H1 (cell line): Measurements from ENCODE around the gene KIF3B. TPM values are rescaled to one million over a fixed set of nuclear protein-coding genes. Genes with fewer than 3 reads are reported as not detected.
A peak's percentile ranks its signal among the peaks of the same experiment; 100 is the strongest.

Experiments used
- CTCF ChIA-PET: fragments of 300-600 bp; sonication (Branson Sonifier 250); formaldehyde crosslinking; loops from one replicate; lab custom pipeline; 2021; ENCODE audit not compliant: partially characterized antibody; lab: Charles Lee
- POLR2A ChIA-PET: fragments of 300-600 bp; sonication (Branson Sonifier 250); formaldehyde crosslinking; loops from one replicate; lab custom pipeline; 2021; ENCODE audit warnings: inconsistent platforms; ENCODE audit not compliant: partially characterized antibody; lab: Charles Lee
- DNase-seq, 2 experiments: peaks; one replicate each; pipeline versions ENCODE4 v3.0.0 to v3.0.0-alpha.2; 2010 to 2022; ENCODE audit warnings: low spot score in 2 of 2, low read depth in 1 of 2, mixed read lengths in 1 of 2
- FAIRE-seq: peaks from 2 replicates; lab custom pipeline; 2011; peaks lifted over from hg19 to GRCh38; lab: Jason Lieb, UNC
- H2AFZ ChIP-seq: 2 replicates; pipeline ENCODE4 v1.8.1; 2012; ENCODE audit warnings: low read length, inconsistent platforms
- H2AK5ac ChIP-seq: 2 replicates; pipeline ENCODE4 v1.6.1; 2013; ENCODE audit warnings: low read depth, low read length
- H2BK120ac ChIP-seq: replicated peaks from 2 replicates; pipeline ENCODE3; 2013; ENCODE audit warnings: low read depth, low read length, inconsistent platforms
- H2BK12ac ChIP-seq: 2 replicates; pipeline ENCODE4 v1.6.1; 2013; ENCODE audit warnings: low read depth, low read length
- H2BK15ac ChIP-seq: 2 replicates; pipeline ENCODE4 v1.6.1; 2013; ENCODE audit warnings: low read length
- H2BK20ac ChIP-seq: 2 replicates; pipeline ENCODE4 v1.6.1; 2013; ENCODE audit warnings: low read length
- H2BK5ac ChIP-seq: 2 replicates; pipeline ENCODE4 v1.6.1; 2013; ENCODE audit warnings: low read depth, low read length
- H3K14ac ChIP-seq: 2 replicates; pipeline ENCODE4 v1.6.1; 2013; ENCODE audit warnings: inconsistent platforms; ENCODE audit not compliant: insufficient read length
- H3K18ac ChIP-seq: 2 replicates; pipeline ENCODE4 v1.6.1; 2013; ENCODE audit warnings: low read length; ENCODE audit errors: extremely low read depth
- H3K23ac ChIP-seq: 2 replicates; pipeline ENCODE4 v1.6.1; 2013; ENCODE audit warnings: inconsistent platforms; ENCODE audit not compliant: insufficient read length
- H3K23me2 ChIP-seq: 2 replicates; pipeline ENCODE4 v1.6.1; 2013; ENCODE audit warnings: low read depth, low read length
- H3K27ac ChIP-seq: 2 replicates; pipeline ENCODE4 v1.6.1; 2011; ENCODE audit warnings: low read depth, low read length, inconsistent platforms
- H3K27me3 ChIP-seq, 4 experiments: replicated peaks in 1 of 4; 1 replicate in 1 of 4; 2 replicates in 3 of 4; pipeline versions ENCODE4 v1.6.1 to v1.8.1; 2011 to 2013; ENCODE audit warnings: low read length in 3 of 4, mild to moderate bottlenecking in 3 of 4, inconsistent platforms in 2 of 4, mixed read lengths in 2 of 4, moderate library complexity in 1 of 4; ENCODE audit not compliant: control insufficient read depth in 3 of 4, insufficient read depth in 3 of 4; ENCODE audit errors: extremely low read depth in 1 of 4
- H3K36me3 ChIP-seq, 4 experiments: 2 replicates each; pipeline versions ENCODE4 v1.6.1 to v1.8.1; 2011 to 2013; ENCODE audit warnings: mild to moderate bottlenecking in 4 of 4, low read length in 3 of 4, moderate library complexity in 2 of 4, control low read depth in 1 of 4, inconsistent platforms in 1 of 4; ENCODE audit not compliant: insufficient read depth in 4 of 4, control insufficient read depth in 2 of 4
- H3K4ac ChIP-seq: replicated peaks from 2 replicates; pipeline ENCODE3; 2013; ENCODE audit warnings: low read length, low read depth, mixed read lengths, inconsistent platforms; ENCODE audit not compliant: insufficient read length
- H3K4me1 ChIP-seq, 4 experiments: replicated peaks in 1 of 4; 1 replicate in 1 of 4; 2 replicates in 3 of 4; pipeline versions ENCODE4 v1.6.1 to v1.8.1; 2011 to 2013; ENCODE audit warnings: low read length in 3 of 4, inconsistent platforms in 2 of 4, mixed read lengths in 1 of 4; ENCODE audit not compliant: insufficient read depth in 4 of 4, control insufficient read depth in 3 of 4
- H3K4me2 ChIP-seq, 2 experiments: 2 replicates each; pipeline versions ENCODE4 v1.6.1 to v1.8.1; 2011 to 2013; ENCODE audit warnings: low read depth in 2 of 2, low read length in 2 of 2, control low read depth in 1 of 2, inconsistent platforms in 1 of 2, mild to moderate bottlenecking in 1 of 2; ENCODE audit not compliant: insufficient read depth in 1 of 2
- H3K4me3 ChIP-seq, 4 experiments: fragments of 200-600, 300-600 bp in 1 of 4; sonication (generic), shearing (Covaris generic), sonication (Bioruptor Twin) in 1 of 4; 2 replicates each; pipeline versions ENCODE4 v1.5.1 to v1.8.1; 2011 to 2016; ENCODE audit warnings: low read length in 4 of 4, low read depth in 3 of 4, control low read depth in 2 of 4, inconsistent platforms in 2 of 4, mild to moderate bottlenecking in 2 of 4, mixed read lengths in 1 of 4, moderate library complexity in 1 of 4; ENCODE audit not compliant: insufficient read depth in 2 of 4; ENCODE audit errors: extremely low read depth in 1 of 4
- H3K56ac ChIP-seq: replicated peaks from 2 replicates; pipeline ENCODE3; 2013; ENCODE audit warnings: low read depth, mild to moderate bottlenecking, mixed read lengths, low read length, inconsistent platforms; ENCODE audit not compliant: insufficient read length
- H3K79me1 ChIP-seq: 2 replicates; pipeline ENCODE4 v1.6.1; 2013; ENCODE audit warnings: low read depth, low read length, control low read depth
- H3K79me2 ChIP-seq, 2 experiments: 2 replicates each; pipeline versions ENCODE4 v1.6.1 to v1.8.1; 2012 to 2013; ENCODE audit warnings: low read length in 2 of 2, mild to moderate bottlenecking in 2 of 2, inconsistent platforms in 1 of 2; ENCODE audit not compliant: insufficient read depth in 2 of 2, control insufficient read depth in 1 of 2
- H3K9ac ChIP-seq, 4 experiments: replicated peaks in 1 of 4; 1 replicate in 1 of 4; 2 replicates in 3 of 4; pipeline versions ENCODE4 v1.6.1 to v1.8.1; 2011 to 2013; ENCODE audit warnings: low read depth in 3 of 4, low read length in 3 of 4, control low read depth in 2 of 4, mild to moderate bottlenecking in 2 of 4, moderate library complexity in 2 of 4, inconsistent platforms in 1 of 4; ENCODE audit errors: extremely low read depth in 1 of 4
- H3K9me3 ChIP-seq, 2 experiments: 2 replicates each; pipeline versions ENCODE4 v1.6.1 to v1.8.1; 2012 to 2013; ENCODE audit warnings: mild to moderate bottlenecking in 2 of 2, moderate library complexity in 2 of 2, control low read depth in 1 of 2, inconsistent platforms in 1 of 2, low read depth in 1 of 2, low read length in 1 of 2, mixed read lengths in 1 of 2; ENCODE audit not compliant: insufficient read depth in 2 of 2
- H4K20me1 ChIP-seq, 2 experiments: replicated peaks in 1 of 2; 2 replicates each; pipeline versions ENCODE3 to v1.8.1; 2011 to 2013; ENCODE audit warnings: inconsistent platforms in 2 of 2, low read length in 2 of 2, mild to moderate bottlenecking in 1 of 2; ENCODE audit not compliant: insufficient read depth in 2 of 2, control insufficient read depth in 1 of 2
- H4K5ac ChIP-seq: 2 replicates; pipeline ENCODE4 v1.6.1; 2013; ENCODE audit warnings: low read length, low read depth, mixed read lengths, inconsistent platforms; ENCODE audit not compliant: insufficient read length
- H4K8ac ChIP-seq: 2 replicates; pipeline ENCODE4 v1.8.0; 2013; ENCODE audit warnings: mild to moderate bottlenecking, moderate library complexity, low read length, inconsistent platforms; ENCODE audit not compliant: insufficient read depth; ENCODE audit errors: extremely low read depth
- H4K91ac ChIP-seq: replicated peaks from 2 replicates; pipeline ENCODE3; 2013; ENCODE audit warnings: low read length, mixed read lengths, inconsistent platforms; ENCODE audit not compliant: insufficient read length
- BCL11A ChIP-seq, 2 experiments: IDR thresholded peaks; one replicate each; pipeline ENCODE4 v1.6.1; 2011; ENCODE audit warnings: low read depth in 2 of 2, low read length in 2 of 2, mild to moderate bottlenecking in 2 of 2
- GABPA ChIP-seq: IDR thresholded peaks from 2 replicates; pipeline ENCODE4 v1.6.1; 2011; ENCODE audit warnings: mild to moderate bottlenecking, low read length, moderate library complexity, borderline replicate concordance; ENCODE audit not compliant: insufficient read depth
- KDM1A ChIP-seq: fragments of 200-600, 300-600 bp; sonication (generic); IDR thresholded peaks from 2 replicates; pipeline ENCODE4 v1.7.1; 2016; ENCODE audit warnings: mild to moderate bottlenecking, low read length, borderline replicate concordance
- KDM4A ChIP-seq: IDR thresholded peaks from one replicate; pipeline ENCODE4 v1.7.1; 2012; ENCODE audit warnings: low read depth, mild to moderate bottlenecking, moderate library complexity, low read length, inconsistent platforms; ENCODE audit not compliant: severe bottlenecking
- PHF8 ChIP-seq: fragments of 200-600 bp; sonication (generic); conservative IDR thresholded peaks from 2 replicates; pipeline ENCODE4 v1.7.1; 2012; ENCODE audit warnings: low read depth, mild to moderate bottlenecking, inconsistent platforms, low read length, moderate library complexity
- SIN3A ChIP-seq, 2 experiments: IDR thresholded peaks in 1 of 2; conservative IDR thresholded peaks in 1 of 2; 2 replicates each; pipeline ENCODE4 v1.6.1; 2011 to 2012; ENCODE audit warnings: low read length in 2 of 2, improper control_type of control experiment in 1 of 2, low read depth in 1 of 2, mild to moderate bottlenecking in 1 of 2
- TCF12 ChIP-seq: IDR thresholded peaks from 2 replicates; pipeline ENCODE4 v1.6.1; 2011; ENCODE audit warnings: low read depth, mild to moderate bottlenecking, low read length
- WGBS, 2 experiments: shearing (Covaris generic) in 1 of 2; methylation state at CpG; one replicate each; pipeline versions ENCODE4 v1.1.6 to v1.1.7; 2013 to 2015; ENCODE audit warnings: low lambda C conversion rate in 2 of 2, mixed read lengths in 2 of 2, inconsistent platforms in 1 of 2, low coverage in 1 of 2, missing lambda C conversion rate in 1 of 2; ENCODE audit not compliant: insufficient replicate concordance in 2 of 2, insufficient coverage in 1 of 2, insufficient read length in 1 of 2; ENCODE audit errors: extremely low coverage in 1 of 2, missing lambda C conversion rate in 1 of 2; 5-methylcytosine and 5-hydroxymethylcytosine counted together
- long read RNA-seq, 2 experiments: library from RNA in 1 of 2; library from capped mRNA in 1 of 2; stranded (forward); transcript quantifications; one replicate each; pipeline ENCODE4 v2.0.0, GENCODE V29; 2021; ENCODE audit warnings: inconsistent platforms in 1 of 2
- polyA minus RNA-seq, 3 experiments: library from RNA; depleted of rRNA, polyadenylated mRNA; stranded (reverse); fragments of >200 nt; gene quantifications; 1 replicate in 2 of 3; 2 replicates in 1 of 3; pipeline ENCODE4 v1.2.3, GENCODE V29; 2011
- polyA plus RNA-seq, 7 experiments: library from polyadenylated mRNA; depleted of rRNA in 3 of 7; stranded (reverse) in 5 of 7; unstranded in 2 of 7; fragments of >200 nt in 5 of 7; fragments of 200-250 nt in 2 of 7; gene quantifications; 1 replicate in 5 of 7; 2 replicates in 1 of 7; 4 replicates in 1 of 7; pipeline versions ENCODE4 v1.2.1 to v1.2.3, GENCODE V29; 2011 to 2013; ENCODE audit warnings: missing spikeins in 2 of 7, mixed read lengths in 2 of 7
- total RNA-seq: library from RNA; stranded (reverse); fragmentation: NEBNext Ultra II Directional; extraction: Animal tissue kit (Norgen Biotek cat#: 25700); gene quantifications from 2 replicates; pipeline ENCODE4 v1.2.1, GENCODE V29; 2021

KIF3B gene
- 22.1 and 22.4 TPM in 2 replicates for total RNA-seq
- 7.3 and 10.1 TPM in 2 replicates for polyA plus RNA-seq (2011; rRNA removed)
- polyA plus RNA-seq (2011; cell fraction: cytosol; rRNA removed) = 10.7 TPM
- polyA plus RNA-seq (2011; cell fraction: nucleus; rRNA removed) = 11.7 TPM
- 12.0 to 19.2 TPM (median 14.7 TPM) in 4 replicates for polyA plus RNA-seq (2012, experiment 1 of 2)
- polyA plus RNA-seq (2012, experiment 2 of 2) = 1.1 TPM
- 15.2 TPM for polyA plus RNA-seq (2013, experiment 1 of 2)
- polyA plus RNA-seq (2013, experiment 2 of 2) = 14.7 TPM
- 20.8 and 24.1 TPM in 2 replicates for polyA minus RNA-seq (2011; rRNA and poly(A)+ RNA removed)
- 9.0 TPM for polyA minus RNA-seq (2011; cell fraction: cytosol; rRNA and poly(A)+ RNA removed)
- 17.9 TPM for polyA minus RNA-seq (2011; cell fraction: nucleus; rRNA and poly(A)+ RNA removed)
- long read RNA-seq, experiment 1, partial matches to known transcripts = 3 of 24 reads
- long read RNA-seq, experiment 1, other reads (novel, unspliced or antisense) = 21 of 24 reads
- long read RNA-seq, experiment 2, partial matches to known transcripts = 0 of 2 reads
- long read RNA-seq, experiment 2, other reads (novel, unspliced or antisense) = 2 of 2 reads

GRCh38 chr20:32277361-32278198, at the start of gene KIF3B:
TSS of gene KIF3B (plus strand) at chr20:32277651. CDS start at chr20:32309778, 32,127 bp downstream.
- Histone ChIP-seq H4K5ac (peak within 1 kb of the TSS; percentile 46), H3K23ac (no peak within 1 kb of the TSS)
- CTCF ChIA-PET = no interaction called here
- no peak for TF ChIP-seq BCL11A (IDR thresholded peaks at IDR 0.05; ENCODE audit: low read depth in 2 of 2, low read length in 2 of 2)
- no peak for TF ChIP-seq TCF12
- TF ChIP-seq PHF8 = peak; percentile 46; the same call in 1 of the 2 replicates
- TF ChIP-seq GABPA = peak; percentile 68; the same call in 1 of the 2 replicates
- TF ChIP-seq KDM4A = peak; percentile 92
- TF ChIP-seq SIN3A (conservative IDR thresholded peaks at IDR 0.05 in 1 of 2, IDR thresholded peaks at IDR 0.05 in 1 of 2; ENCODE audit: low read depth in 1 of 2, low read length in 2 of 2) = peak; percentile 93 to 96
- TF ChIP-seq KDM1A = peak; percentile 82

More at GRCh38 chr20:32277361-32278198, at the start of gene KIF3B:
- Histone ChIP-seq H3K4me1 (peaks cover 0 to 4% (median 0%) of the 10 kb centered on the region in 4 experiments; a peak in 3 of 7 replicates), H3K14ac (no peak within 1 kb of the TSS), H3K4me3 (peak within 1 kb of the TSS; percentile 70 to 87 (median 78)), H3K4me2 (peak within 1 kb of the TSS; percentile 47 to 80), H3K4ac (peak within 1 kb of the TSS; percentile 80), H2AK5ac (no peak within 1 kb of the TSS), H3K23me2 (peaks cover 8% of the 10 kb centered on the region; the same call in 1 of the 2 replicates), H3K79me1 (no peaks in the 10 kb centered on the region; the same call in 1 of the 2 replicates), H3K18ac (peak within 1 kb of the TSS; percentile 34; the same call in 1 of the 2 replicates), H2AFZ (peak within 1 kb of the TSS; percentile 100), H2BK5ac (peak within 1 kb of the TSS; percentile 27; the same call in 1 of the 2 replicates), H3K79me2 (no peaks in the 10 kb centered on the region), H2BK120ac (no peak within 1 kb of the TSS), H2BK20ac (no peak within 1 kb of the TSS), H2BK12ac (no peak within 1 kb of the TSS), H4K20me1 (no peaks in the 10 kb centered on the region), H3K27ac (no peak within 1 kb of the TSS), H4K91ac (no peak within 1 kb of the TSS), H3K27me3 (no peaks in the 10 kb centered on the region), H2BK15ac (peak within 1 kb of the TSS; percentile 46; the same call in 1 of the 2 replicates), H3K36me3 (no peaks in the 10 kb centered on the region), H3K9ac (peak within 1 kb of the TSS in 3 of 4 experiments; percentile 35 to 48 (median 45); a peak in 4 of 7 replicates), H3K9me3 (peaks cover 2 to 17% of the 10 kb centered on the region in 2 experiments; a peak in 3 of 4 replicates), H4K8ac (peak within 1 kb of the TSS; percentile 75), H3K56ac (peak within 1 kb of the TSS; percentile 36)
- 41% methylated on average over 49 of the region's 62 CpGs; no CpG with 5 or more reads in 1 of the 2 experiments for WGBS, 2 experiments
- peak; percentile 47 to 84 for DNase-seq
- POLR2A ChIA-PET = interaction anchor here (1.0 to 1.4 kb wide), 3 partner anchors 19 to 181 kb away, joined by 3 to 4 read pairs (median 3); no protein-coding TSS in a partner anchor
- no peak for FAIRE-seq
